Transverse colon (tissue), 3 donors: ENCODE results near the gene FIBCD1.

Experiments used
- EP300 ChIP-seq: sonication (generic); formaldehyde crosslinking; IDR thresholded peaks from one replicate; pipeline ENCODE4 v1.6.1; 2017; ENCODE audit warnings: antibody characterized with exemption, low read depth
- TF ChIP-seq, protein P1 (sequence below), 5 experiments: fragments of 200-600 bp in 3 of 5; fragments of 450-650 bp in 2 of 5; sonication (generic) in 3 of 5; IDR thresholded peaks; 1 replicate in 2 of 5; 2 replicates in 3 of 5; pipeline ENCODE4 v1.5.1; 2016 to 2017; ENCODE audit warnings: antibody characterized with exemption in 5 of 5, inconsistent platforms in 3 of 5, mild to moderate bottlenecking in 2 of 5, moderate library complexity in 1 of 5

DNA sequence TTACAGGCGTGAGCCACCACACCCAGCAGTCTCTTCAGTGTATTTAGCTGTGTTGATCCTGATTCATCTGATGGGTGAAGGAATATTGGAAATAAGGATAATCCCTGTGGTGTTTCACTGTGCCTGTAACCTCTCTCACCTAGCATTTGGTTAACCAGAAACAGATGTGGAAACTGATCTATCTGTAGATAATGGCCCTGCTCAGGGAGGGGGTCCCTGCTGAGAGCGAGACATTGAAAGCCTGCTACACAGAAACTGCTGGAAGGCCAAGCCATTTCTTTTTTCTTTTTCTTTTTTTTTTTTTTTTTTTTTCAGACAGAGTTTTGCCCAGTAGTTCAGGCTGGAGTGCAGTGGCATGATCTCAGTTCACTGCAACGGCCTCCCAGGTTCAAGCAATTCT, 70.8 kb downstream of the FIBCD1 start:
- TF ChIP-seq, protein P1, sequence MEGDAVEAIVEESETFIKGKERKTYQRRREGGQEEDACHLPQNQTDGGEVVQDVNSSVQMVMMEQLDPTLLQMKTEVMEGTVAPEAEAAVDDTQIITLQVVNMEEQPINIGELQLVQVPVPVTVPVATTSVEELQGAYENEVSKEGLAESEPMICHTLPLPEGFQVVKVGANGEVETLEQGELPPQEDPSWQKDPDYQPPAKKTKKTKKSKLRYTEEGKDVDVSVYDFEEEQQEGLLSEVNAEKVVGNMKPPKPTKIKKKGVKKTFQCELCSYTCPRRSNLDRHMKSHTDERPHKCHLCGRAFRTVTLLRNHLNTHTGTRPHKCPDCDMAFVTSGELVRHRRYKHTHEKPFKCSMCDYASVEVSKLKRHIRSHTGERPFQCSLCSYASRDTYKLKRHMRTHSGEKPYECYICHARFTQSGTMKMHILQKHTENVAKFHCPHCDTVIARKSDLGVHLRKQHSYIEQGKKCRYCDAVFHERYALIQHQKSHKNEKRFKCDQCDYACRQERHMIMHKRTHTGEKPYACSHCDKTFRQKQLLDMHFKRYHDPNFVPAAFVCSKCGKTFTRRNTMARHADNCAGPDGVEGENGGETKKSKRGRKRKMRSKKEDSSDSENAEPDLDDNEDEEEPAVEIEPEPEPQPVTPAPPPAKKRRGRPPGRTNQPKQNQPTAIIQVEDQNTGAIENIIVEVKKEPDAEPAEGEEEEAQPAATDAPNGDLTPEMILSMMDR (IDR thresholded peaks at IDR 0.05), result no peak
- TF ChIP-seq EP300, result no peak
